ENCODE measurements around the gene NUDT14.

- TF ChIP-seq CTCF (IDR thresholded peaks at IDR 0.05): no peak
- no peak for TF ChIP-seq POLR2A (IDR thresholded peaks at IDR 0.05)
Observed at GRCh38 chr14:105123064-105123665, 57.9 kb downstream of the NUDT14 start.
